Measurements from ENCODE around the gene REXO1. TPM values are rescaled to one million over a fixed set of nuclear protein-coding genes. Genes with fewer than 3 reads are reported as not detected.

REXO1 gene
- total and polyA plus RNA-seq, 2 of the 13 experiments (the other 11 are each of a cell fraction or from before 2014, with no cell fraction given) = 5.0 to 11.2 TPM

DNA sequence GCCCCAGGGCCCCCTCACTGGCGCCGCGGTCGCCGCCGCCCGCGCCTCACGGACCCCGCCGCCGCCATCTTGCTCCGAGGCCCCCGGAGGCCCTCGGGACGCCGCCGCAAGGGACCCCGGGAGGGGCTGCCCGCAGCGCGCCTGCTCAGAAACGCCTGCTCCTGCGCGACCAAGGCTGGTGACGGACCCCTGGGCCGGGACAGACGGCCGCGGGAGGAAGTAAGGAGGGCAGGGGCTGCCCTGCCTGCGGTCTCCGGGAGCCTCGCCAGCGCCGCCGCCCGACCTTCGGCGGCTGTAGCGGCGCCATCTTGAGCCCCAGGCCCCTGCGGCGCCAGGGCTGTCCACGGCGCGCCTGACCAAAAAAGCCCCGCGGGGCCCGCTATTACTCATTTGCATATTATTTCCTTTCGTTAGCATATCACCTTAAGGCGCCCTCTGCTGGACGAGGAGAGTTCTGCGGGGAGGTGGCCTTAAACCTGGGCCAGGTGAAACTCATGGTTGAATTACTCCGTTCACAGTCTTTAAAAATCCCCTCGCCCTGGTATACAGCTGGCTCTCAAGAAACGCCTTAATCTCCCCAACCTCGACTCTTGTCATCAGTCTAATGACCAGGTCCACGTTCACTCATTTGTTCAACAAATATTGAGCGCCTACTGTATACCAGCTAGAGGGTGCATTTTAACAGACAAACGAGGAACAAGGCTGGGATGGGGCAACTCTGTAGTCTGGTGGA is at the start of gene REXO1 (continued):
- TF ChIP-seq XRCC5 (optimal IDR thresholded peaks at IDR 0.05; ENCODE audit: low read length) (peak; percentile 76), ZFP82 (CRISPR knock-in tag; IDR thresholded peaks at IDR 0.05; ENCODE audit: borderline replicate concordance) (0 out of 2 replicates have a peak, but pooled peaks have one; percentile 56), ZNF121 (CRISPR knock-in tag; IDR thresholded peaks at IDR 0.05) (peak; percentile 3; the same call in 1 of the 2 replicates), GATA4 (IDR thresholded peaks at IDR 0.05; ENCODE audit: borderline replicate concordance, low read depth) (peak; percentile 22; the same call in 1 of the 2 replicates), MAZ (IDR thresholded peaks at IDR 0.05; ENCODE audit: borderline replicate concordance, low read depth, low read length) (peak; percentile 60; the same call in 1 of the 2 replicates), MAZ (CRISPR knock-in tag; IDR thresholded peaks at IDR 0.05; ENCODE audit: low read depth) (peak; percentile 84), ZNF772 (CRISPR knock-in tag; IDR thresholded peaks at IDR 0.05) (peak; percentile 95), SRF (IDR thresholded peaks at IDR 0.05; ENCODE audit: low read depth, low read length) (0 out of 2 replicates have a peak, but pooled peaks have one; percentile 26), PAWR (CRISPR knock-in tag; IDR thresholded peaks at IDR 0.05; ENCODE audit: borderline replicate concordance) (no peak), ZNF788 (CRISPR knock-in tag; IDR thresholded peaks at IDR 0.05; ENCODE audit: borderline replicate concordance) (peak; percentile 70; the same call in 1 of the 2 replicates), ZNF75D (CRISPR knock-in tag; IDR thresholded peaks at IDR 0.05; ENCODE audit: borderline replicate concordance) (no peak), YY1 (IDR thresholded peaks at IDR 0.05; ENCODE audit: insufficient read depth, insufficient replicate concordance, low read depth, low read length) (peak; percentile 96), ARNT2 (CRISPR knock-in tag; IDR thresholded peaks at IDR 0.05; ENCODE audit: low read depth) (peak; percentile 46; the same call in 1 of the 2 replicates)
- TF ChIP-seq, protein P1, sequence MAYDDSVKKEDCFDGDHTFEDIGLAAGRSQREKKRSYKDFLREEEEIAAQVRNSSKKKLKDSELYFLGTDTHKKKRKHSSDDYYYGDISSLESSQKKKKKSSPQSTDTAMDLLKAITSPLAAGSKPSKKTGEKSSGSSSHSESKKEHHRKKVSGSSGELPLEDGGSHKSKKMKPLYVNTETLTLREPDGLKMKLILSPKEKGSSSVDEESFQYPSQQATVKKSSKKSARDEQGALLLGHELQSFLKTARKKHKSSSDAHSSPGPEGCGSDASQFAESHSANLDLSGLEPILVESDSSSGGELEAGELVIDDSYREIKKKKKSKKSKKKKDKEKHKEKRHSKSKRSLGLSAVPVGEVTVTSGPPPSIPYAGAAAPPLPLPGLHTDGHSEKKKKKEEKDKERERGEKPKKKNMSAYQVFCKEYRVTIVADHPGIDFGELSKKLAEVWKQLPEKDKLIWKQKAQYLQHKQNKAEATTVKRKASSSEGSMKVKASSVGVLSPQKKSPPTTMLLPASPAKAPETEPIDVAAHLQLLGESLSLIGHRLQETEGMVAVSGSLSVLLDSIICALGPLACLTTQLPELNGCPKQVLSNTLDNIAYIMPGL (CRISPR knock-in tag; IDR thresholded peaks at IDR 0.05; ENCODE audit: borderline replicate concordance in 1 of 2, low read depth in 1 of 2) = peak; percentile 55 to 83
- TF ChIP-seq, protein P2, sequence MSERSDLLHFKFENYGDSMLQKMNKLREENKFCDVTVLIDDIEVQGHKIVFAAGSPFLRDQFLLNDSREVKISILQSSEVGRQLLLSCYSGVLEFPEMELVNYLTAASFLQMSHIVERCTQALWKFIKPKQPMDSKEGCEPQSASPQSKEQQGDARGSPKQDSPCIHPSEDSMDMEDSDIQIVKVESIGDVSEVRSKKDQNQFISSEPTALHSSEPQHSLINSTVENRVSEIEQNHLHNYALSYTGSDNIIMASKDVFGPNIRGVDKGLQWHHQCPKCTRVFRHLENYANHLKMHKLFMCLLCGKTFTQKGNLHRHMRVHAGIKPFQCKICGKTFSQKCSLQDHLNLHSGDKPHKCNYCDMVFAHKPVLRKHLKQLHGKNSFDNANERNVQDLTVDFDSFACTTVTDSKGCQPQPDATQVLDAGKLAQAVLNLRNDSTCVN (CRISPR knock-in tag; IDR thresholded peaks at IDR 0.05; ENCODE audit: borderline replicate concordance) = 0 out of 2 replicates have a peak, but pooled peaks have one; percentile 26
- TF ChIP-seq, protein P3, sequence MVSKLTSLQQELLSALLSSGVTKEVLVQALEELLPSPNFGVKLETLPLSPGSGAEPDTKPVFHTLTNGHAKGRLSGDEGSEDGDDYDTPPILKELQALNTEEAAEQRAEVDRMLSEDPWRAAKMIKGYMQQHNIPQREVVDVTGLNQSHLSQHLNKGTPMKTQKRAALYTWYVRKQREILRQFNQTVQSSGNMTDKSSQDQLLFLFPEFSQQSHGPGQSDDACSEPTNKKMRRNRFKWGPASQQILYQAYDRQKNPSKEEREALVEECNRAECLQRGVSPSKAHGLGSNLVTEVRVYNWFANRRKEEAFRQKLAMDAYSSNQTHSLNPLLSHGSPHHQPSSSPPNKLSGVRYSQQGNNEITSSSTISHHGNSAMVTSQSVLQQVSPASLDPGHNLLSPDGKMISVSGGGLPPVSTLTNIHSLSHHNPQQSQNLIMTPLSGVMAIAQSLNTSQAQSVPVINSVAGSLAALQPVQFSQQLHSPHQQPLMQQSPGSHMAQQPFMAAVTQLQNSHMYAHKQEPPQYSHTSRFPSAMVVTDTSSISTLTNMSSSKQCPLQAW (CRISPR knock-in tag; IDR thresholded peaks at IDR 0.05) = no peak
- TF ChIP-seq, protein P4, sequence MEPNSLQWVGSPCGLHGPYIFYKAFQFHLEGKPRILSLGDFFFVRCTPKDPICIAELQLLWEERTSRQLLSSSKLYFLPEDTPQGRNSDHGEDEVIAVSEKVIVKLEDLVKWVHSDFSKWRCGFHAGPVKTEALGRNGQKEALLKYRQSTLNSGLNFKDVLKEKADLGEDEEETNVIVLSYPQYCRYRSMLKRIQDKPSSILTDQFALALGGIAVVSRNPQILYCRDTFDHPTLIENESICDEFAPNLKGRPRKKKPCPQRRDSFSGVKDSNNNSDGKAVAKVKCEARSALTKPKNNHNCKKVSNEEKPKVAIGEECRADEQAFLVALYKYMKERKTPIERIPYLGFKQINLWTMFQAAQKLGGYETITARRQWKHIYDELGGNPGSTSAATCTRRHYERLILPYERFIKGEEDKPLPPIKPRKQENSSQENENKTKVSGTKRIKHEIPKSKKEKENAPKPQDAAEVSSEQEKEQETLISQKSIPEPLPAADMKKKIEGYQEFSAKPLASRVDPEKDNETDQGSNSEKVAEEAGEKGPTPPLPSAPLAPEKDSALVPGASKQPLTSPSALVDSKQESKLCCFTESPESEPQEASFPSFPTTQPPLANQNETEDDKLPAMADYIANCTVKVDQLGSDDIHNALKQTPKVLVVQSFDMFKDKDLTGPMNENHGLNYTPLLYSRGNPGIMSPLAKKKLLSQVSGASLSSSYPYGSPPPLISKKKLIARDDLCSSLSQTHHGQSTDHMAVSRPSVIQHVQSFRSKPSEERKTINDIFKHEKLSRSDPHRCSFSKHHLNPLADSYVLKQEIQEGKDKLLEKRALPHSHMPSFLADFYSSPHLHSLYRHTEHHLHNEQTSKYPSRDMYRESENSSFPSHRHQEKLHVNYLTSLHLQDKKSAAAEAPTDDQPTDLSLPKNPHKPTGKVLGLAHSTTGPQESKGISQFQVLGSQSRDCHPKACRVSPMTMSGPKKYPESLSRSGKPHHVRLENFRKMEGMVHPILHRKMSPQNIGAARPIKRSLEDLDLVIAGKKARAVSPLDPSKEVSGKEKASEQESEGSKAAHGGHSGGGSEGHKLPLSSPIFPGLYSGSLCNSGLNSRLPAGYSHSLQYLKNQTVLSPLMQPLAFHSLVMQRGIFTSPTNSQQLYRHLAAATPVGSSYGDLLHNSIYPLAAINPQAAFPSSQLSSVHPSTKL (CRISPR knock-in tag; IDR thresholded peaks at IDR 0.05) = no peak
- TF ChIP-seq, protein P5, sequence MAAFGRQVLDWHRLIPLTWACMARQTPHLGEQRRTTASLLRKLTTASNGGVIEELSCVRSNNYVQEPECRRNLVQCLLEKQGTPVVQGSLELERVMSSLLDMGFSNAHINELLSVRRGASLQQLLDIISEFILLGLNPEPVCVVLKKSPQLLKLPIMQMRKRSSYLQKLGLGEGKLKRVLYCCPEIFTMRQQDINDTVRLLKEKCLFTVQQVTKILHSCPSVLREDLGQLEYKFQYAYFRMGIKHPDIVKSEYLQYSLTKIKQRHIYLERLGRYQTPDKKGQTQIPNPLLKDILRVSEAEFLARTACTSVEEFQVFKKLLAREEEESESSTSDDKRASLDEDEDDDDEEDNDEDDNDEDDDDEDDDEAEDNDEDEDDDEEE (CRISPR knock-in tag; IDR thresholded peaks at IDR 0.05) = 0 out of 2 replicates have a peak, but pooled peaks have one; percentile 38

Measured in HepG2 (cell line).